DMS153 (cell line): ENCODE data around the gene SLC6A5.

Source experiments
- DNase-seq: peaks from one replicate; lab custom pipeline; 2025; lab: John Stamatoyannopoulos, UW

The SLC6A5 gene

GRCh38 chr11:20596205-20597153 lies 2.9 kb upstream of the SLC6A5 start:
- no peak for DNase-seq

- no peak for DNase-seq
Measured at GRCh38 chr11:20597154-20597679, 2.2 kb upstream of the SLC6A5 start.

DNA sequence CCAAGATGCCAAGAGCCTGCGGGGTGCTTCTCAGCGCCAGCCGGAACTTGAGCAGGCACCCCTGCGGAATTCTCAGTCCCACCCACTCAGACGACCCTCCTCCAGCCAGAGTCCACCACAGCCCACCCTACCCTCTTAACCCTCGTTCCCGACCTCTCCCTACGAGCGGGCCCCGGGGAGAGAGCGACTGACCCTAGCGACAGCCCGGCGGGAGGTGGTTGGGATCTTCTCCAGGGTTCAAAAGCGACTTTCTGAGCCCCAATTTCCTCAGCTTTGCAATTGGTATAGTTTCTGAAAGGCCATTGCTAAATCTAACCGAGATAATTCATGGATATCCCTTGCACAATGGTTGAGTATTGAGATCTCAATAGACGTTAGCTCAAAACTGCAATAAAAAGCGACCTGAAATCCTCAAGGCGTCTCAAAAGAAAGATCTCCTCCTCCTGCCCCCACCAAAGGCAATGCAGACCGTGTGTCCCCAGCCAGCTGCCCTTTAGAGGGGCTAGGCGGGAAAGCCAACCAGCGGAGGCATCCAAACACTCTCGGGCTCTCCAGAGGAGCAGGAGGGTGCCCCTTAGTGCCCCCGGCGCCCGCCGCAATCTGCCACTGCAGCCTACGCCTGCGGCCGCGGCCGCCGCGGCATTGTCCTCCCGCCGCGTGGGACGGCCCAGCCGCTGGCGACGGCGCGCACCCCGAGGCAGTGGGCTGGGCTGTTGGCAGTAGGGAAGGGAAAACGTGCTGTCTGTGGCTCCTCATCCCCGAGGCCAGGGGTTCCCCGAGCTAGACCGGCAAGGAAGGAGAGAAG lies 1.5 kb upstream of the SLC6A5 start:
- DNase-seq, result no peak

DNA sequence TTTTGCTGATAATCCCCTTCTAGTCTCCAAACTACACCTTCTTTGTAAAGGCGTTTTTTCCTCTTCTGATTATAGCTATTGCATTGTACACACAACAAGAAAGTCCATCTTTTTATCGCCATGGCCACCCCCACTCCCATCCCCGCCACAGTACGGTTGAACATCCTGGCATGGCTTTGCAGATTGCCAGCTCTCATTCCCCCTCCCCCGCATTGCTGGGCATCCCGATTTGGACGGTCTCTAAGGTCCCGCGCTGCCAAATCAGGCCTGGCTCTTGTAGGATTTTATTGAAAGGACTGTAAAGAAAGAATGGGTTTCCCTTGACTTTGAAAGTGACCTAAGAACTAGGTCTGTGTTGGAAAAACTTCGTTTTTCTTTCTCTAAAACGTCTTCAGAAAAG lies 916 bp upstream of the SLC6A5 start:
- DNase-seq, result no peak

GRCh38 chr11:20600020-20600346 lies 575 bp downstream of the SLC6A5 start:
- DNase-seq, result no peak

DNA sequence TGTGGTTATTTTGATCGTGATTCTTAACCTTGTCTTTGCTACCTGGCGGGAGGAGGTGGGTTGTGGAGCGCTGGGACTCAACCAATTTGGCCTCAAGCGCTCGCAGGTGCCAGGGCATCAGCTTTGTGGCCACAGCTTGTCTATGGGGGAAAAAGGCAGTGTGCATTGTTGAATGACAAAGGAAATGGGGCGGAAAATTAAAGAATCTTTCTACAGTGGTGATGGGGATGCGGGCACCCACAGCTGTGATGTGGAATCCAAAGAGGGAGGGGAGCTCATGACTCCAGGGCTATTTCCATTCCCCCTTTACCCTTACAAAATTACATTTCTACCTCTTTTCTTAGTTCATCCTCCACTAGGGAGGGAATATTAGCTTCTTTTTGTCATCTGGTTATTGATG lies 1.1 kb downstream of the SLC6A5 start:
- DNase-seq, result no peak

DNA sequence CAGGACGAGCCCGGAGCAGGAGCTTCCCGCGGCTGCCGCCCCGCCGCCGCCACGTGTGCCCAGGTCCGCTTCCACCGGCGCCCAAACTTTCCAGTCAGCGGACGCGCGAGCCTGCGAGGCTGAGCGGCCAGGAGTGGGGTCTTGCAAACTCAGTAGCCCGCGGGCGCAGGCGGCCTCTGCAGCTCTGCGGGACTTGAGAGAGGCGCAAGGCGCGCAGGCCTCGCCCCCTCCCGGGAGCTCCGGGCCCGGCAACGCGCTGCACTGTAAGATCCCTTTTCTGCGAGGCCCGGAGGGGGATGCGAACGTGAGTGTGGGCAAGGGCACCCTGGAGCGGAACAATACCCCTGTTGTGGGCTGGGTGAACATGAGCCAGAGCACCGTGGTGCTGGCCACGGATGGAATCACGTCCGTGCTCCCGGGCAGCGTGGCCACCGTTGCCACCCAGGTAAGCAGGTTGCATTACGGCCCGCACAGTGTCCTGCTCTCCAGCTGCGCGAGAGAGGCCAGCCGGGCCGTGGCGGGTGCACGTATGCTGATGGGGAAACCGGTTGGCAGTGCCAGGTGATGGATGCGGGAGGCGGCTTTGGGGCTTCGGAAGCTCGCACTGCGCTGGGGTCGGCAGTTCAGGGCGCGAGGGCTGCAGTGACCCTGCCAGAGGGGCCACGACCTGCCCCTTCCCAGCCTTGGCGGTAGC lies 2.0 kb downstream of the SLC6A5 start:
- DNase-seq, result no peak

DNA sequence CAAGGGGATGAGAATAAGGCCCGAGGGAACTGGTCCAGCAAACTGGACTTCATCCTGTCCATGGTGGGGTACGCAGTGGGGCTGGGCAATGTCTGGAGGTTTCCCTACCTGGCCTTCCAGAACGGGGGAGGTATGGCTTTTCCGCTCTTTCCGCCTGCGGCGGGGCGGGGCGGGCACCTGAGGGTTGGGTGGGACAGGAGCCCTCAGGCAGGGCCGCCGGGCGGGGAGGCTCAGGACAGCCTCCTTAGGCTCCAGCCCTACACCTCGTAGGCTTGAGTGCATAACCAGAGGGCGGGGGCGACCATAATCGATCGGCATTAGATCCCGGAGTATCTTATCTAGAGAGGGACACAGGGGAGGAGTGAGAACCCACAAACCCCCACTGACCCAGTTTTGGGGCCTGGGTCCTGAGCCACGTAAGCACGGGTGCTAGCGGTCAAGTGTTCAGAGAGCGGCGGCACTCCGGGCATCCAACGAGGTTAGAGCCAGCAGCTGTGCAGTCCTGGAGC lies 4.9 kb downstream of the SLC6A5 start:
- no peak for DNase-seq

GRCh38 chr11:20604864-20605601 lies 5.6 kb downstream of the SLC6A5 start:
- DNase-seq, result no peak

- DNase-seq, result no peak
Measured at GRCh38 chr11:20605602-20606091, 6.2 kb downstream of the SLC6A5 start.

DNA sequence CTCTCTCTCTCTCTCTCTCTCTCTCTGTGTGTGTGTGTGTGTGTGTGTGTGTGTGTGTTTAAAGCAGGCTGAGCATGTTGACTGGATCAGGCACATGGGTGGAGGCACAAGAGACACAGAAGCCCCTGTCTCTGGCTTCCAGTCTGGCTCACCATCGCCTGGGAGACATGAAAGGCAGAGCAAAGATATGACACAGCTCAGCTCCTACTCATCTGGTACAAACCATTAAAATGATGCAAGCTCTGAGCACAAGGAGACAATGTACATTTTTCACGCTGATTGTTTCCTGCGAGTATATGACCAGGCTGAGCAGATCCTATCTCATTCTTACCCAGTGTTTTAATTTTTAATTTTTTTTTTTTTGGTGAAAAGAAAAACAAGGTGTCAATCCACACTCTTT lies 9.5 kb downstream of the SLC6A5 start:
- no peak for DNase-seq

- peak; percentile 78 for DNase-seq
Measured at GRCh38 chr11:20609727-20610707, 10.6 kb downstream of the SLC6A5 start.

DNA sequence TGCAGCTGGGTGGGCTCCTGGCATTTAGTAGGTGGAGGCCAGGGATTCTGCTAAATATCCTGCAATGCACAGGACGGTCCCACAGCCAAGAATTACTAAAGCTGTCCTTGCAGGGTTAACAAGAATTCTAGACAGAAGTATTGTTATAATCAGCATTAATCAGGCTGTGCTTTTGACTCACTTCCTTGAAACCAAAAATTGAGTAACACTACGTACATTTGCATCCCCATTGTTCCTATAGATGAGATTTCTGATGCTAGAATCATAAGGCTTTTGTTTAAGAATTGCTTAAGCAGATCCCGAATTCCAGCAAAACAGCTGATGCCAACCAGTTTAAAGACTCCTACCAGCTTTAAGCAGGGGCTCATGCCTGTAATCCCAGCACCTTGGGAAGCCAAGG lies 11.4 kb downstream of the SLC6A5 start:
- DNase-seq, result no peak

DNA sequence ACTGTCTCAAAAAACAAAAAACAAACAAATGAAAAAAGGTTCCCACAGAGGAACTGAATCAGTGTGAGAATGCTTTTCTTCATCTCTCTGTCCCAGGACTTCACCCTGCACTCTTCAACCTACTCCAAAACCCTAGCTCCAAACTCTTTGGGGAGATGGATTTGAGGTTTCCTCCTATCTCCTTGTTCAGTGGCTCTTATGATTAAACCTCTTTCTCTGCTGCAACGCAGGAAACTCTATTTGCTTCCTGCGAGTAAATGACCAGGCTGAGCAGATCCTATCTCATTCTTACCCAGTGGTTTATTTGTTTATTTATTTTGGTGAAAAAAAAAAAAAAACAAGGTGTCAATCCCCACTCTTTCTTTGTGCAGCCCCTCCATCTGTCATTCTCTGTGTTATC lies 12.0 kb downstream of the SLC6A5 start:
- no peak for DNase-seq

GRCh38 chr11:20611892-20612291 lies 12.5 kb downstream of the SLC6A5 start:
- no peak for DNase-seq

GRCh38 chr11:20612416-20612815 lies 13.0 kb downstream of the SLC6A5 start:
- DNase-seq, result no peak

- DNase-seq, result no peak
Measured at GRCh38 chr11:20616920-20617319, 17.5 kb downstream of the SLC6A5 start.

DNA sequence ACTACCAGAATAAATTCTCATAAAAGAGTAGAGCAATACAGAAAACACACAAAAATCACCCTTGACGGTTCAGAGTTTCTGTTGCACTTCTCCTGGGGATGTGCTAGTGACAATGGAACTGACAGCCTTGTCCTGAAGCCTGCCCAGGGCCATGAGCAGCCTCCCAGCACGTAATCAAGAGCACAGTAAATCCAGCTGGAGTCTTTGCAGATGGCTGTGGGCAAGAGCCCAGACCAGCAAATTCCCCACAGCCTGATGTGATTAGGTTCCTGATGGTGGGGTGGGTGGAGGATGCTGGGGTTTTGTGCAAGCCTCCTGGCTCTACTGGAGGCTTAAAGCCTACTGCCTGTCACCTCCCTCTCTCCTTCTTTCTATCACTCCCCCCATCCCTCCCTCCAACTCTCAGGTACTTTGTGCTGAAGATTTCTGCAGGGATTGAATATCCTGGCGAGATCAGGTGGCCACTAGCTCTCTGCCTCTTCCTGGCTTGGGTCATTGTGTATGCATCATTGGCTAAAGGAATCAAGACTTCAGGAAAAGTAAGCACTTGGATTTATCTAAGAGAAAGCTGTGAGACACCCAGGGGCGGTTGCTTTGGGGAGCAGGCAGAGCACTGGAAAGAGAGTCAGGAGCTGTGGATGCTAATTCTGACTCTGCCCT lies 18.1 kb downstream of the SLC6A5 start:
- DNase-seq, result no peak

DNA sequence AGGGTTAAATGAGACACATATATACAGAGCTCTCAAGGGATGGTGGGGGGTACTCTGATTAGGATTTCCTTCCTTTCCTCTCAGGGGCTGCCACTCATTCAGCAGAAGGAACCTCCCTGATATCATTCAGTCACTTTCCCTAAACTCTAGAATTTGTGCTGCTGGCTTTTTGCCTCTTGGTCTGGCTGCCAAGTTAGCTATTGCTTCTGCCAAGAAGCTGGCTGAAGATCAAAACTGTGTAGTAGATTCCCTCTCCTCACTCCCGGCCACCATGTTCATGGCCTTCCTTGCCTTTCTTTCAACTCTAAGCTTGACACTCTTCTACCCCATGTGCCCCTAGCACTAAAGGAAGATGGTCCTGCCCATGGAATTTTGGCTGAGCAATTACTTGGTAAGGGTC lies 18.7 kb downstream of the SLC6A5 start:
- no peak for DNase-seq

DNA sequence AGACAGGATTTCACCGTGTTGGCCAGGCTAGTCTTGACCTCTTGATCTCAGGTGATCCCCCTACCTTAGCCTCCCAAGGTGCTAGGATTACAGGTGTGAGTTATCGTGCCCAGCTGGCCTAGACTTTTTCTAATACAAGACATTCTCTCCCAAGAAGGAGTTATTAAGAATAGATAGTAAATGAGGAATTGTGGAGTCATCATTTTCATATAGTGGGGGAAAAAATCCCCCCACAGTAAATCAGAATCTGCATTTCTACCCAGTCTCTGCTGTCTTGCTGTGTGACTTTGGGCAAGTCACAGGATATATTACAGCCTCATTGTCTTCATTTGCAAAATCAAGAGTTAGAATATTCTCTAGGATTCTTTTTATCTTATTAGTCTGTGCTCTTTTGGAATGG lies 21.6 kb downstream of the SLC6A5 start:
- no peak for DNase-seq
